HEK293T (cell line): Measurements from ENCODE around the gene SLC35E2B.

ENCODE experiments used
- BHLHE40 ChIP-seq: fragments of 450-650 bp; IDR thresholded peaks from 2 replicates; pipeline ENCODE4 v1.6.1; 2016; ENCODE audit warnings: mild to moderate bottlenecking, moderate library complexity, borderline replicate concordance
- CTBP1 ChIP-seq: fragments of 450-650 bp; IDR thresholded peaks from 2 replicates; pipeline ENCODE4 v1.6.1; 2016; ENCODE audit warnings: borderline replicate concordance
- FOXA1 ChIP-seq: fragments of 450-650 bp; IDR thresholded peaks from 2 replicates; pipeline ENCODE4 v1.6.1; 2016; ENCODE audit warnings: mild to moderate bottlenecking
- FOXK2 ChIP-seq: fragments of 450-650 bp; IDR thresholded peaks from 2 replicates; pipeline ENCODE4 v1.6.1; 2016; ENCODE audit warnings: mild to moderate bottlenecking
- FOXM1 ChIP-seq: fragments of 450-650 bp; IDR thresholded peaks from 2 replicates; pipeline ENCODE4 v1.6.1; 2017; ENCODE audit warnings: mild to moderate bottlenecking, borderline replicate concordance
- SP1 ChIP-seq: fragments of 450-650 bp; IDR thresholded peaks from 2 replicates; pipeline ENCODE4 v1.6.1; 2017
- ZNF384 ChIP-seq: fragments of 450-650 bp; IDR thresholded peaks from 2 replicates; pipeline ENCODE4 v1.6.1; 2016

DNA sequence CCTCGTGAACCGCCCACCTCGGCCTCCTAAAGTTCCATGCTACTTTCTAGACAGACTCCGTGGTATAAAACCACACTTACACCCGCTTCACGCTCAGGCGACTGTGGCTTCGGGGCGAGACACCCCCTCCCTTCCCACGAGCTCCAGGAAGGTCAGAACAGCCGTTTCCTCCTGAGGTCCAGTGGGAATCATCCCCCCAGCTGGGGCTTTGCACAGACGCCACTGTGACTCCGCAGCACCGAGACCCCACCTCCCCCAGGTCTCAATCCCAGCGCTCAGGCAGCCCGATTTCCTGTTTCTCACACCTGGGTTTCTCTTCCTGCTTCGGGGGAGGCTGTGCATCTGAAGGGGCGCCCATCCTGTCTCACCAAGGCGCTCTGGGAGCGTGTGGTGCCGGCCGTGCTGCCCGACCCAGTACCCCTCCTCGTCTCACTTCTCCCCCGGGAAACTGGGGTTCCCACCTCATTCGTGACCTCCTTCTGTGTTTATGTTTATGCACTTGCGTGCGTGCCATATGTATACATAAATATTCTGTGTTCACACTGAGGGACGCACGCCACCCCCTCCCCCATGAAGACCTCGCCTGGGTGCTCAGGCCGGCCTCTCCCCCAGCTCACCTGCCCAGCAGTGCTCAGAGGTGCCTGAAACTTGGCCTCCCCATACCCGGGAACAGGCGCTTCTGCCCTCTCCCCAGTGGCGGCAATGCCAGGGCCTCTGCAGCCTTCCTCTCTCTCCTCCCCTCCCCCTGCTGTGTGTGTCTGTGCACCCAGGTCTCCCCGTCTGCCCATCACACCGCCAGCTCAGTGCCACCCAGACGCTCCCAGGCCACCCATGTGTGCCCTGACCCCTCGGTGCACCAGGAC, 14.6 kb downstream of the SLC35E2B start:
- TF ChIP-seq FOXK2 (no peak), FOXA1 (no peak), CTBP1 (no peak), FOXM1 (no peak), BHLHE40 (no peak), SP1 (no peak), ZNF384 (no peak)
